GM12878 (cell line): ENCODE results near the gene LMX1A. TPM values are rescaled to one million over a fixed set of nuclear protein-coding genes. Genes with fewer than 3 reads are reported as not detected.

ENCODE experiments used
- ATAC-seq: fragments of 200-7000 bp; cut with Tn5 transposase; 3 replicates; pipeline ENCODE4 v1.9.1; 2020; ENCODE audit warnings: mild to moderate bottlenecking, moderate library complexity
- BruUV-seq: library from RNA; stranded (reverse); fragments of 400-500 nt; replicated peaks from 2 replicates; lab custom pipeline; 2021; lab: Mats Ljungman, UMichigan
- CTCF ChIA-PET: fragments of 300-600 bp; sonication (Branson Sonifier 250); formaldehyde crosslinking; extraction: SDS; loops from one replicate; lab custom pipeline; 2021; ENCODE audit warnings: inconsistent platforms; lab: Yijun Ruan, JAX
- POLR2A ChIA-PET: fragments of 350-600 bp; formaldehyde crosslinking; extraction: SDS; loops from one replicate; lab custom pipeline; 2021; ENCODE audit warnings: inconsistent platforms; lab: Charles Lee
- RAD21 ChIA-PET: fragments of 300-600 bp; sonication (Branson Sonifier 250); formaldehyde crosslinking; loops from one replicate; lab custom pipeline; 2023; ENCODE audit warnings: antibody characterized with exemption; ENCODE audit not compliant: unreplicated experiment; lab: Charles Lee
- SMC1A ChIA-PET: fragments of 300-600 bp; sonication (Branson Sonifier 250); formaldehyde crosslinking; loops from one replicate; lab custom pipeline; 2023; ENCODE audit not compliant: unreplicated experiment, uncharacterized antibody; lab: Charles Lee
- DNase-seq: peaks from one replicate; pipeline ENCODE4 v3.0.0-alpha.2; 2011; ENCODE audit warnings: low read depth, low spot score
- FAIRE-seq: peaks from 3 replicates; lab custom pipeline; 2011; peaks lifted over from hg19 to GRCh38; lab: Jason Lieb, UNC
- H2AFZ ChIP-seq: 2 replicates; pipeline ENCODE4 v1.6.0; 2011; ENCODE audit warnings: low read depth, low read length, control low read depth; ENCODE audit not compliant: control insufficient read depth
- H3K27ac ChIP-seq: 2 replicates; pipeline ENCODE4 v1.5.1; 2011; ENCODE audit warnings: control low read depth; ENCODE audit not compliant: control insufficient read depth, insufficient read depth
- H3K27me3 ChIP-seq, 2 experiments: replicated peaks in 1 of 2; 2 replicates each; pipeline versions ENCODE4 v1.6.0 to v1.6.1; 2011; ENCODE audit warnings: low read length in 1 of 2; ENCODE audit not compliant: control insufficient read depth in 2 of 2, insufficient read depth in 2 of 2
- H3K36me3 ChIP-seq, 2 experiments: 2 replicates each; pipeline ENCODE4 v1.5.1; 2011; ENCODE audit warnings: low read length in 1 of 2; ENCODE audit not compliant: control insufficient read depth in 2 of 2, insufficient read depth in 2 of 2
- H3K4me1 ChIP-seq: 2 replicates; pipeline ENCODE4 v1.6.1; 2011; ENCODE audit warnings: mild to moderate bottlenecking, low read length, moderate library complexity, mixed read lengths; ENCODE audit not compliant: control insufficient read depth, insufficient read depth
- H3K4me2 ChIP-seq: 2 replicates; pipeline ENCODE4 v1.6.0; 2011; ENCODE audit warnings: control low read depth; ENCODE audit not compliant: control insufficient read depth, insufficient read depth
- H3K4me3 ChIP-seq: fragments of 200-600 bp; sonication (generic); 2 replicates; pipeline ENCODE4 v1.5.1; 2016
- H3K79me2 ChIP-seq: 2 replicates; pipeline ENCODE4 v1.6.0; 2011; ENCODE audit warnings: low read length; ENCODE audit not compliant: control insufficient read depth, insufficient read depth
- H3K9ac ChIP-seq: 2 replicates; pipeline ENCODE4 v1.8.0; 2011; ENCODE audit warnings: low read length, control low read depth, mixed read lengths; ENCODE audit not compliant: control insufficient read depth, insufficient read depth
- H3K9me3 ChIP-seq: replicated peaks from 3 replicates; pipeline ENCODE4 v1.5.1; 2011; ENCODE audit warnings: mild to moderate bottlenecking, low read length; ENCODE audit not compliant: control insufficient read depth, insufficient read depth
- H4K20me1 ChIP-seq: 2 replicates; pipeline ENCODE4 v1.6.0; 2011; ENCODE audit not compliant: control insufficient read depth, insufficient read depth
- WGBS: methylation state at CpG from one replicate; pipeline ENCODE4 v1.1.6; 2016; ENCODE audit warnings: low lambda C conversion rate; ENCODE audit not compliant: insufficient replicate concordance, insufficient coverage; ENCODE audit errors: missing lambda C conversion rate; 5-methylcytosine and 5-hydroxymethylcytosine counted together
- in situ Hi-C: fragments of 300-500 bp; cut with MboI; formaldehyde crosslinking; loops from 9 replicates; pipeline ENCODE4 v1.14.3; 2018; ENCODE audit warnings: mixed read lengths
- intact Hi-C: fragments of 100-400 bp; cut with micrococcal nuclease; formaldehyde crosslinking; loops from one replicate; pipeline ENCODE4 v1.14.2; 2022; ENCODE audit not compliant: unreplicated experiment
- polyA plus RNA-seq, 11 experiments: library from polyadenylated mRNA; depleted of rRNA in 4 of 11; unstranded in 6 of 11; stranded (reverse) in 5 of 11; fragments of >200 nt; fragmentation: Nextera tagmentation in 4 of 11; fragmentation: Illumina TruSeq in 1 of 11; extraction: Ambion mirVana in 4 of 11; extraction: Trizol in 1 of 11; gene quantifications; 1 replicate in 1 of 11; 2 replicates in 10 of 11; pipeline versions ENCODE4 v1.2.1 to v1.2.3, GENCODE V29; 2011 to 2016; ENCODE audit warnings: inconsistent platforms in 2 of 11, missing spikeins in 2 of 11, low read depth in 1 of 11
- total RNA-seq, 4 experiments: library from RNA; depleted of rRNA in 3 of 4; stranded (reverse); fragments of >200 nt in 3 of 4; fragmentation: Illumina TruSeq in 1 of 4; extraction: Trizol in 1 of 4; gene quantifications; 2 replicates each; pipeline versions ENCODE4 v1.2.1 to v1.2.3, GENCODE V29; 2013 to 2021
- TF ChIP-seq, protein P1 (sequence below): fragments of 450-650 bp; IDR thresholded peaks from 2 replicates; pipeline ENCODE4 v1.6.1; 2016; ENCODE audit warnings: mild to moderate bottlenecking
- TF ChIP-seq, protein P2 (sequence below): IDR thresholded peaks from 2 replicates; pipeline ENCODE4 v1.6.1; 2011; ENCODE audit warnings: borderline replicate concordance, low read depth, mild to moderate bottlenecking, moderate library complexity, low read length; ENCODE audit not compliant: insufficient read depth, poor library complexity, severe bottlenecking

The LMX1A gene
- total and polyA plus RNA-seq, 10 of the 15 experiments (the other 5 are each of a cell fraction or from before 2014, with no cell fraction given) = not detected

DNA sequence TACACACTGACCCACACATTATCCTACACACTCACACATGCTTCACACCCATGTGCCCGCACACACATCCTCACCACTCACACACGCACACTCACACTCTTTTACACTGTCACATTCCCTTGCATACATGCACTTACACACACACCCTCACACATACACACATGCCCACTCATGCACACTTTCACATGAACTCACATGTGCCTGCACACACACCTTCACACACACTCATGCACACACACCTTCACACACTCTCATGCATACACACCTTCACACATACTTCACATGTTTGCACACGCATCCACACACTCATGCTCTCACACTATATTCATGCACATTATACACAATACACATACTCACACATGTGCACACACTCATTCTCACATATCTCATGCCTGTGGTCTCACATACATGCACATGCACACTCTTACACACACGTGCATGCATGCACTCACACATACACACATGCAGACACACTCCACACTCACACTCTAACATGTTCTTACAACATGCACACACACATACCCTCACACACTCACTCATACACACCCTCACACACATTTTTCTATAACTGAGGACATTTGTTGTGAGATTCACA is 46.1 kb upstream of the LMX1A start:
- Histone ChIP-seq H3K4me2 (no peak overlapping the region), H3K27me3 (peaks cover 0 to 3% of the 10 kb centered on the region in 2 experiments; a peak in 3 of 4 replicates), H3K9me3 (no peaks in the 10 kb centered on the region), H3K4me1 (no peaks in the 10 kb centered on the region), H3K4me3 (no peak overlapping the region), H3K9ac (no peak overlapping the region), H3K27ac (no peak overlapping the region), H3K79me2 (no peaks in the 10 kb centered on the region), H2AFZ (no peak overlapping the region), H3K36me3 (no peaks in the 10 kb centered on the region), H4K20me1 (no peaks in the 10 kb centered on the region)
- intact Hi-C loops = no loop called here
- no TSS peak for BruUV-seq
- POLR2A ChIA-PET = no interaction called here
- in situ Hi-C loops = no loop called here
- no peak for ATAC-seq
- no peak for FAIRE-seq
- RAD21 ChIA-PET = interaction anchor here (1.4 to 1.5 kb wide), 2 partner anchors 18 to 190 kb away, joined by 3 to 4 read pairs; no protein-coding TSS in a partner anchor
- DNase-seq = no peak
- CTCF ChIA-PET = interaction anchor here (0.9 to 3.6 kb wide), 9 partner anchors 9 to 197 kb away, joined by 3 to 29 read pairs (median 4); no protein-coding TSS in a partner anchor
- WGBS = 48% methylated on average over 4 of the region's 4 CpGs
- TF ChIP-seq, protein P1, sequence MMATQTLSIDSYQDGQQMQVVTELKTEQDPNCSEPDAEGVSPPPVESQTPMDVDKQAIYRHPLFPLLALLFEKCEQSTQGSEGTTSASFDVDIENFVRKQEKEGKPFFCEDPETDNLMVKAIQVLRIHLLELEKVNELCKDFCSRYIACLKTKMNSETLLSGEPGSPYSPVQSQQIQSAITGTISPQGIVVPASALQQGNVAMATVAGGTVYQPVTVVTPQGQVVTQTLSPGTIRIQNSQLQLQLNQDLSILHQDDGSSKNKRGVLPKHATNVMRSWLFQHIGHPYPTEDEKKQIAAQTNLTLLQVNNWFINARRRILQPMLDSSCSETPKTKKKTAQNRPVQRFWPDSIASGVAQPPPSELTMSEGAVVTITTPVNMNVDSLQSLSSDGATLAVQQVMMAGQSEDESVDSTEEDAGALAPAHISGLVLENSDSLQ = no peak
- TF ChIP-seq, protein P2, sequence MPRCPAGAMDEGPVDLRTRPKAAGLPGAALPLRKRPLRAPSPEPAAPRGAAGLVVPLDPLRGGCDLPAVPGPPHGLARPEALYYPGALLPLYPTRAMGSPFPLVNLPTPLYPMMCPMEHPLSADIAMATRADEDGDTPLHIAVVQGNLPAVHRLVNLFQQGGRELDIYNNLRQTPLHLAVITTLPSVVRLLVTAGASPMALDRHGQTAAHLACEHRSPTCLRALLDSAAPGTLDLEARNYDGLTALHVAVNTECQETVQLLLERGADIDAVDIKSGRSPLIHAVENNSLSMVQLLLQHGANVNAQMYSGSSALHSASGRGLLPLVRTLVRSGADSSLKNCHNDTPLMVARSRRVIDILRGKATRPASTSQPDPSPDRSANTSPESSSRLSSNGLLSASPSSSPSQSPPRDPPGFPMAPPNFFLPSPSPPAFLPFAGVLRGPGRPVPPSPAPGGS = peak; percentile 69
- SMC1A ChIA-PET = interaction anchor here (1.5 to 1.8 kb wide), 3 partner anchors 190 to 511 kb away, joined by 3 to 5 read pairs (median 4); no protein-coding TSS in a partner anchor
